ENCODE measurements around the gene GLIPR1L2. TPM values are rescaled to one million over a fixed set of nuclear protein-coding genes. Genes with fewer than 3 reads are reported as not detected.
"Not testable (repeated sequence)": the region's sequence is repeated elsewhere in the genome, so short reads cannot be mapped to it uniquely, and the experiment has no call there.

The GLIPR1L2 gene
- total and polyA plus RNA-seq, 9 donors = 0.54 to 1.9 (median 1.6) TPM

GRCh38 chr12:75427491-75427890 lies 36.6 kb downstream of the GLIPR1L2 start:
- Histone ChIP-seq H3K36me3 (ENCODE audit: control insufficient read depth, insufficient read depth, low read length) (no peaks in the 10 kb centered on the region), H3K4me3 (ENCODE audit: low read length) (no peak overlapping the region), H3K4me1 (ENCODE audit: control insufficient read depth, insufficient read depth, low read length) (no peaks in the 10 kb centered on the region), H3K27ac (ENCODE audit: low read length) (no peak overlapping the region), H3K9me3 (replicated peaks; ENCODE audit: control insufficient read depth, low read depth, low read length) (peaks cover 5% of the 10 kb centered on the region), H3K27me3 (ENCODE audit: control insufficient read depth, insufficient read depth, low read length) (no peaks in the 10 kb centered on the region)
- DNase-seq = no peak
- WGBS (ENCODE audit: insufficient coverage) = no CpG with 5 or more reads among the region's 1 CpG

- Histone ChIP-seq H3K27me3 (ENCODE audit: control insufficient read depth, insufficient read depth, low read length) (no peaks in the 10 kb centered on the region), H3K4me3 (ENCODE audit: low read length) (no peak overlapping the region), H3K27ac (ENCODE audit: low read length) (no peak overlapping the region), H3K9me3 (replicated peaks; ENCODE audit: control insufficient read depth, low read depth, low read length) (peaks cover 5% of the 10 kb centered on the region), H3K4me1 (ENCODE audit: control insufficient read depth, insufficient read depth, low read length) (no peaks in the 10 kb centered on the region), H3K36me3 (ENCODE audit: control insufficient read depth, insufficient read depth, low read length) (no peaks in the 10 kb centered on the region)
- no peak for DNase-seq
- 100% methylated on average over 1 of the region's 1 CpG for WGBS (ENCODE audit: insufficient coverage)
Measured at GRCh38 chr12:75428767-75429166, 37.9 kb downstream of the GLIPR1L2 start.

- Histone ChIP-seq H3K36me3 (ENCODE audit: control insufficient read depth, insufficient read depth, low read length) (no peaks in the 10 kb centered on the region), H3K27ac (ENCODE audit: low read length) (no peak overlapping the region), H3K27me3 (ENCODE audit: control insufficient read depth, insufficient read depth, low read length) (no peaks in the 10 kb centered on the region), H3K4me1 (ENCODE audit: control insufficient read depth, insufficient read depth, low read length) (no peaks in the 10 kb centered on the region), H3K4me3 (ENCODE audit: low read length) (no peak overlapping the region), H3K9me3 (replicated peaks; ENCODE audit: control insufficient read depth, low read depth, low read length) (peaks cover 13% of the 10 kb centered on the region)
- WGBS (ENCODE audit: insufficient coverage) = no CpG with 5 or more reads among the region's 1 CpG
- DNase-seq = no peak
Measured at GRCh38 chr12:75432924-75433323, 42.0 kb downstream of the GLIPR1L2 start.

GRCh38 chr12:75437564-75437963 lies 46.7 kb downstream of the GLIPR1L2 start:
- no CpG with 5 or more reads among the region's 2 CpGs for WGBS (ENCODE audit: insufficient coverage)
- no peak overlapping the region for H3K27ac ChIP-seq (ENCODE audit: low read length)
- H3K4me1 ChIP-seq (ENCODE audit: control insufficient read depth, insufficient read depth, low read length) = no peaks in the 10 kb centered on the region
- H3K36me3 ChIP-seq (ENCODE audit: control insufficient read depth, insufficient read depth, low read length) = no peaks in the 10 kb centered on the region
- no peak overlapping the region for H3K4me3 ChIP-seq (ENCODE audit: low read length)
- peaks cover 15% of the 10 kb centered on the region for H3K9me3 ChIP-seq (replicated peaks; ENCODE audit: control insufficient read depth, low read depth, low read length)
- DNase-seq = no peak
- H3K27me3 ChIP-seq (ENCODE audit: control insufficient read depth, insufficient read depth, low read length) = no peaks in the 10 kb centered on the region

- H3K27me3 ChIP-seq (ENCODE audit: control insufficient read depth, insufficient read depth, low read length) = no peaks in the 10 kb centered on the region
Measured at GRCh38 chr12:75438059-75438754, 47.3 kb downstream of the GLIPR1L2 start.

GRCh38 chr12:75439048-75439447 lies 48.2 kb downstream of the GLIPR1L2 start:
- no peaks in the 10 kb centered on the region for H3K36me3 ChIP-seq (ENCODE audit: control insufficient read depth, insufficient read depth, low read length)
- H3K27ac ChIP-seq (ENCODE audit: low read length) = no peak overlapping the region
- peaks cover 15% of the 10 kb centered on the region for H3K9me3 ChIP-seq (replicated peaks; ENCODE audit: control insufficient read depth, low read depth, low read length)
- no peaks in the 10 kb centered on the region for H3K4me1 ChIP-seq (ENCODE audit: control insufficient read depth, insufficient read depth, low read length)
- no peak for DNase-seq
- no peak overlapping the region for H3K4me3 ChIP-seq (ENCODE audit: low read length)
- no peaks in the 10 kb centered on the region for H3K27me3 ChIP-seq (ENCODE audit: control insufficient read depth, insufficient read depth, low read length)
- no CpG with 5 or more reads among the region's 2 CpGs for WGBS (ENCODE audit: insufficient coverage)

More at GRCh38 chr12:75438059-75438754, 47.3 kb downstream of the GLIPR1L2 start:
- no peak overlapping the region for H3K4me3 ChIP-seq (ENCODE audit: low read length)
- no CpG with 5 or more reads among the region's 4 CpGs for WGBS (ENCODE audit: insufficient coverage)
- no peaks in the 10 kb centered on the region for H3K4me1 ChIP-seq (ENCODE audit: control insufficient read depth, insufficient read depth, low read length)
- no peaks in the 10 kb centered on the region for H3K36me3 ChIP-seq (ENCODE audit: control insufficient read depth, insufficient read depth, low read length)
- no peak for DNase-seq
- no peak overlapping the region for H3K27ac ChIP-seq (ENCODE audit: low read length)
- H3K9me3 ChIP-seq (replicated peaks; ENCODE audit: control insufficient read depth, low read depth, low read length) = peaks cover 15% of the 10 kb centered on the region

GRCh38 chr12:75439930-75440329 lies 49.0 kb downstream of the GLIPR1L2 start:
- Histone ChIP-seq H3K27me3 (ENCODE audit: control insufficient read depth, insufficient read depth, low read length) (no peaks in the 10 kb centered on the region), H3K27ac (ENCODE audit: low read length) (no peak overlapping the region), H3K9me3 (replicated peaks; ENCODE audit: control insufficient read depth, low read depth, low read length) (peaks cover 15% of the 10 kb centered on the region), H3K4me1 (ENCODE audit: control insufficient read depth, insufficient read depth, low read length) (no peaks in the 10 kb centered on the region), H3K4me3 (ENCODE audit: low read length) (no peak overlapping the region), H3K36me3 (ENCODE audit: control insufficient read depth, insufficient read depth, low read length) (no peaks in the 10 kb centered on the region)
- no peak for DNase-seq

GRCh38 chr12:75441687-75442449 lies 51.0 kb downstream of the GLIPR1L2 start:
- WGBS (ENCODE audit: insufficient coverage) = 73% methylated on average over 4 of the region's 4 CpGs
- DNase-seq; H3K27me3 ChIP-seq (ENCODE audit: control insufficient read depth, insufficient read depth, low read length); H3K9me3 ChIP-seq (replicated peaks; ENCODE audit: control insufficient read depth, low read depth, low read length); H3K27ac ChIP-seq (ENCODE audit: low read length); H3K36me3 ChIP-seq (ENCODE audit: control insufficient read depth, insufficient read depth, low read length); H3K4me1 ChIP-seq (ENCODE audit: control insufficient read depth, insufficient read depth, low read length); H3K4me3 ChIP-seq (ENCODE audit: low read length): not testable (repeated sequence)

- not testable (repeated sequence) for DNase-seq; H3K4me1 ChIP-seq (ENCODE audit: control insufficient read depth, insufficient read depth, low read length); H3K36me3 ChIP-seq (ENCODE audit: control insufficient read depth, insufficient read depth, low read length); H3K4me3 ChIP-seq (ENCODE audit: low read length); H3K27ac ChIP-seq (ENCODE audit: low read length); H3K9me3 ChIP-seq (replicated peaks; ENCODE audit: control insufficient read depth, low read depth, low read length); H3K27me3 ChIP-seq (ENCODE audit: control insufficient read depth, insufficient read depth, low read length)
- WGBS (ENCODE audit: insufficient coverage) = no CpG with 5 or more reads among the region's 3 CpGs
Measured at GRCh38 chr12:75442454-75442853, 51.6 kb downstream of the GLIPR1L2 start.

- H3K4me3 ChIP-seq (ENCODE audit: low read length) = no peak overlapping the region
- H3K9me3 ChIP-seq (replicated peaks; ENCODE audit: control insufficient read depth, low read depth, low read length) = no peaks in the 10 kb centered on the region
- H3K27me3 ChIP-seq (ENCODE audit: control insufficient read depth, insufficient read depth, low read length) = no peaks in the 10 kb centered on the region
- no peak overlapping the region for H3K27ac ChIP-seq (ENCODE audit: low read length)
- no peaks in the 10 kb centered on the region for H3K36me3 ChIP-seq (ENCODE audit: control insufficient read depth, insufficient read depth, low read length)
- WGBS (ENCODE audit: insufficient coverage) = no CpG with 5 or more reads among the region's 3 CpGs
- no peak for DNase-seq
- no peaks in the 10 kb centered on the region for H3K4me1 ChIP-seq (ENCODE audit: control insufficient read depth, insufficient read depth, low read length)
Measured at GRCh38 chr12:75443709-75444108, 52.8 kb downstream of the GLIPR1L2 start.
